ENCODE data around the gene CHFR.

GRCh38 chr12:132818562-132818961, 68.8 kb downstream of the CHFR start:
- TF ChIP-seq POLR2A (IDR thresholded peaks at IDR 0.05), result no peak
- TF ChIP-seq, protein P1, sequence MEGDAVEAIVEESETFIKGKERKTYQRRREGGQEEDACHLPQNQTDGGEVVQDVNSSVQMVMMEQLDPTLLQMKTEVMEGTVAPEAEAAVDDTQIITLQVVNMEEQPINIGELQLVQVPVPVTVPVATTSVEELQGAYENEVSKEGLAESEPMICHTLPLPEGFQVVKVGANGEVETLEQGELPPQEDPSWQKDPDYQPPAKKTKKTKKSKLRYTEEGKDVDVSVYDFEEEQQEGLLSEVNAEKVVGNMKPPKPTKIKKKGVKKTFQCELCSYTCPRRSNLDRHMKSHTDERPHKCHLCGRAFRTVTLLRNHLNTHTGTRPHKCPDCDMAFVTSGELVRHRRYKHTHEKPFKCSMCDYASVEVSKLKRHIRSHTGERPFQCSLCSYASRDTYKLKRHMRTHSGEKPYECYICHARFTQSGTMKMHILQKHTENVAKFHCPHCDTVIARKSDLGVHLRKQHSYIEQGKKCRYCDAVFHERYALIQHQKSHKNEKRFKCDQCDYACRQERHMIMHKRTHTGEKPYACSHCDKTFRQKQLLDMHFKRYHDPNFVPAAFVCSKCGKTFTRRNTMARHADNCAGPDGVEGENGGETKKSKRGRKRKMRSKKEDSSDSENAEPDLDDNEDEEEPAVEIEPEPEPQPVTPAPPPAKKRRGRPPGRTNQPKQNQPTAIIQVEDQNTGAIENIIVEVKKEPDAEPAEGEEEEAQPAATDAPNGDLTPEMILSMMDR (IDR thresholded peaks at IDR 0.05 in 4 of 5, conservative IDR thresholded peaks at IDR 0.05 in 1 of 5), result no peak
